HepG2 (cell line): Measurements from ENCODE around the gene PRSS53. TPM values are rescaled to one million over a fixed set of nuclear protein-coding genes. Genes with fewer than 3 reads are reported as not detected.

Experiments
- ATF1 ChIP-seq: IDR thresholded peaks from 2 replicates; pipeline ENCODE4 v1.6.1; 2016; ENCODE audit warnings: mild to moderate bottlenecking, control low read depth
- BORCS8-MEF2B ChIP-seq: sonication (generic); formaldehyde crosslinking; IDR thresholded peaks from 2 replicates; pipeline ENCODE4 v1.8.0; 2022; ENCODE audit warnings: mild to moderate bottlenecking, missing genetic modification reagents
- BRF2 ChIP-seq: sonication (generic); formaldehyde crosslinking; IDR thresholded peaks from 2 replicates; pipeline ENCODE4 v1.8.1; 2022; ENCODE audit warnings: mild to moderate bottlenecking, missing genetic modification reagents
- IKZF5 ChIP-seq: IDR thresholded peaks from 2 replicates; pipeline ENCODE4 v1.6.1; 2018; ENCODE audit warnings: missing genetic modification reagents, mild to moderate bottlenecking, missing compliant biosample characterization
- KDM5A ChIP-seq: fragments of 200-600 bp; sonication (generic); IDR thresholded peaks from 2 replicates; pipeline ENCODE4 v1.7.0; 2018; ENCODE audit warnings: antibody characterized with exemption, mild to moderate bottlenecking, low read length, borderline replicate concordance
- LCORL ChIP-seq, 2 experiments: fragments of 450-650 bp in 1 of 2; sonication (generic) in 1 of 2; formaldehyde crosslinking in 1 of 2; IDR thresholded peaks; 2 replicates each; pipeline versions ENCODE4 v1.5.0 to v1.6.1; 2017 to 2020; ENCODE audit warnings: antibody characterized with exemption in 1 of 2, missing genetic modification reagents in 1 of 2
- MTF2 ChIP-seq: sonication (generic); formaldehyde crosslinking; IDR thresholded peaks from 2 replicates; pipeline ENCODE4 v1.5.0; 2020; ENCODE audit warnings: missing genetic modification reagents, borderline replicate concordance
- MXD3 ChIP-seq: IDR thresholded peaks from 2 replicates; pipeline ENCODE4 v1.6.1; 2016; ENCODE audit warnings: mild to moderate bottlenecking, missing biosample characterization, missing genetic modification reagents
- PPARG ChIP-seq: conservative IDR thresholded peaks from 2 replicates; pipeline ENCODE4 v1.6.1; 2016; ENCODE audit warnings: missing biosample characterization, missing genetic modification reagents
- ZHX2 ChIP-seq, 2 experiments: sonication (generic) in 1 of 2; formaldehyde crosslinking in 1 of 2; IDR thresholded peaks; 2 replicates each; pipeline versions ENCODE4 v1.6.1 to v1.9.0; 2014 to 2022; ENCODE audit warnings: antibody characterized with exemption in 1 of 2, borderline replicate concordance in 1 of 2, inconsistent platforms in 1 of 2, low read depth in 1 of 2, missing genetic modification reagents in 1 of 2
- polyA plus RNA-seq, 8 experiments: library from polyadenylated mRNA; depleted of rRNA in 3 of 8; stranded (reverse) in 7 of 8; unstranded in 1 of 8; fragments of >200 nt; fragmentation: Illumina TruSeq in 4 of 8; extraction: Trizol in 4 of 8; gene quantifications; 2 replicates each; pipeline versions ENCODE4 v1.2.1 to v1.2.3, GENCODE V29; 2011 to 2016; ENCODE audit warnings: low read depth in 4 of 8, missing spikeins in 1 of 8, mixed read lengths in 1 of 8; ENCODE audit not compliant: insufficient read depth in 1 of 8
- total RNA-seq, 5 experiments: library from RNA; depleted of rRNA; stranded (reverse); fragments of >200 nt; fragmentation: Illumina TruSeq; extraction: Trizol; gene quantifications; 2 replicates each; pipeline ENCODE4 v1.2.3, GENCODE V29; 2016; ENCODE audit warnings: low read depth in 1 of 5

PRSS53 gene
- total and polyA plus RNA-seq, 2 of the 13 experiments (the other 11 are each of a cell fraction or from before 2014, with no cell fraction given) = 2.2 to 7.4 TPM

GRCh38 chr16:31117384-31118222 lies 28.9 kb upstream of the PRSS53 start, which contains the start of gene KAT8 (continued):
- peak; percentile 34; the same call in 1 of the 2 replicates for TF ChIP-seq MTF2 (CRISPR knock-in tag)
- TF ChIP-seq IKZF5 (CRISPR knock-in tag) = peak; percentile 77; the same call in 1 of the 2 replicates
- TF ChIP-seq BORCS8-MEF2B (CRISPR knock-in tag) = peak; percentile 79
- peak; percentile 94 for TF ChIP-seq ATF1
- peak; percentile 99 for TF ChIP-seq ZHX2 (IDR thresholded peaks at IDR 0.05; ENCODE audit: low read depth)
- TF ChIP-seq ZHX2 (CRISPR knock-in tag; IDR thresholded peaks at IDR 0.05; ENCODE audit: borderline replicate concordance) = no peak; the same call in 1 of the 2 replicates
- peak; percentile 96 for TF ChIP-seq KDM5A
- TF ChIP-seq BRF2 = peak; percentile 60; the same call in 1 of the 2 replicates
- TF ChIP-seq LCORL (IDR thresholded peaks at IDR 0.05) = no peak
- TF ChIP-seq LCORL (CRISPR knock-in tag; IDR thresholded peaks at IDR 0.05) = no peak; the same call in 1 of the 2 replicates
- peak; percentile 52; the same call in 1 of the 2 replicates for TF ChIP-seq PPARG (CRISPR knock-in tag)
- peak; percentile 69 for TF ChIP-seq MXD3 (CRISPR knock-in tag)
